GM12865 (cell line): Measurements from ENCODE around the gene OMP.

Experiments used
- DNase-seq: peaks from one replicate; pipeline ENCODE4 v3.0.0; 2010; ENCODE audit warnings: low read depth
- H3K4me3 ChIP-seq: 2 replicates; pipeline ENCODE4 v1.5.1; 2011; ENCODE audit warnings: mild to moderate bottlenecking, low read depth, low read length, control low read depth
- CTCF ChIP-seq: IDR thresholded peaks from 2 replicates; pipeline ENCODE4 v1.5.1; 2011; ENCODE audit warnings: low read length, control low read depth, low read depth, inconsistent platforms; ENCODE audit not compliant: insufficient read depth; ENCODE audit errors: missing control alignments

OMP gene

DNA sequence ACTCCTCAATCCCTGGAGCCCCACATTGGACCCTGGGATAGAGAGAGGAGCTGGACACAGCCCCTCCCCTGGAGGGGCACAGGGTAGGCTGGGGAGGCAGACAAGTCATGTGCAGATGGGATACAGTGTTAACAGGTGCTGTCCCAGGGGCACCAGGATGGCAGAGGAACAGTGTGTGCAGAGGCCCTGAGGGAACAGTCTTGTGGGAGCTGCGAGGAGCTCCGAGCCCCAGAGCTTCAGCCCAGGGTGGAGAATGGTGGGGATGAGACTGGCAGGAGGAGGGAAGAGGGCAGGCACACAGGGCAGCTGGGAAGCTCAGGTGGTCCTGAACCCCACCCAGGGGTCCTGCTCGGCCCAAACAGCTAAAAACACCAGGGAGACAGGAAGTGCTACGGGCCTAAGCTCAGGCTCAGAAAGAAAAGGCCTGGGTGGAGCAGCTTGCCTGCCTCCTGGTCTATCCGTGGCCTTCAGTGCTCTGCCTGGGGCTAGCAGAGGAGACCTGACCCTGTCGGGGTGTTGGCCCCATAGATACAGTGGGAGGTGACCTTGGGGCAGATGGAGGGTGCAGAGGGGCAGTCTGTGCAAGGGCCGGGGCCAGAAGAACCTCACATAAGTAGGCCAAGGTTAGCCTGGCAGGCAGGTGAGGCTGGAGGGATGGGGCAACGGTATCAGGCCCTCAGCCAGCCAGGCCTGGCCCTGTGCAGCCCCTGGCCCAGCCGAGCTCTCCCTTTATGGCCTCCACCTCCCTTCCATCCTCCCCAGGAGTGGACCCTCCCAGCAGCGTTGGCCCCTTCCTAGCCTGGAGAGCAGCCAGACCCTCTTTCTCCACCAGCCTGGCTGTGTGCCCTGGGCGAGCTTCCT is 20.4 kb upstream of the OMP start:
- no peak for TF ChIP-seq CTCF
- no peak for DNase-seq
- no peak overlapping the region for H3K4me3 ChIP-seq

- TF ChIP-seq CTCF = no peak
- no peak overlapping the region for H3K4me3 ChIP-seq
- no peak for DNase-seq
These were observed 19.6 kb upstream of the OMP start for GRCh38 chr11:77082838-77083565.

DNA sequence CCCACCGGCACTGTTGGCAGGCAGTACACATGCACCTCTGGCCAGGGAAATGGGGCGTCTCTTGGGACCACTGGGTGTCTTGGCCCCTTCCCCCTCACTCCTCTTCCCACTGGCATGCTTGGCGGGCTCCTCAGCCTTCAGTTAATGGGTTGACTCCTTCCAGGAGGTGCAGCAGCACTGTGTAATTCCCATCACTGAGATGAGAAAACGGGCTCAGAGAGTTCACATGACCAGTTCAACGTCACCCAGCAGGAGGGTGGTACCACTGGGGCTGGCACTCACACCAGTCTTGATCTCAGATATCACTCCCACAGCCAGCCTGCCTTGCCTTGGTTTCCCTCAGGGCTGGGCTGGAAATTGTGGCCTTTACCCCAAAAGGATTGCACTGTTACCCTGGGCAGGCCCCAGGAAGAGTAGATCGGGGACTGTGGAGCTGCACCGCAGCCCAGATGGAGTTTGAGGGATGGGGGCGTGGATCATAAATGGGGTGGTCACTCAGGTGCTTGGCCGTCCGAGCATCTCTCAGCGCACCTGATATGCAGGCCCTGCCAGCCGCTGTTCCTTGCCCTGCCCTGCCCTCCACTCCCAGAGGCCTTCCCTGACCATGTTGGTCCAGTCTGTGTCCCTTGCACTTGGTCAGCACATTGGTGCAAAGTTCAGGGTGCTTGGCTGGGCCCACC is 18.9 kb upstream of the OMP start:
- TF ChIP-seq CTCF = no peak

GRCh38 chr11:77084581-77085191 is 18.0 kb upstream of the OMP start:
- no peak overlapping the region for H3K4me3 ChIP-seq
- no peak for TF ChIP-seq CTCF
- no peak for DNase-seq

More for the DNA sequence above, 18.9 kb upstream of the OMP start:
- DNase-seq = no peak
- H3K4me3 ChIP-seq = no peak overlapping the region

GRCh38 chr11:77085652-77086051 is 17.0 kb upstream of the OMP start:
- no peak for DNase-seq
- TF ChIP-seq CTCF = no peak
- H3K4me3 ChIP-seq = no peak overlapping the region
